Measurements from ENCODE around the gene SERTAD4.

The SERTAD4 gene

GRCh38 chr1:210201681-210202080, 30.9 kb upstream of the SERTAD4 start:
- no peak overlapping the region for H3K4me2 ChIP-seq (ENCODE audit: low read length)
- no peak overlapping the region for H3K9ac ChIP-seq (ENCODE audit: low read length)
- H3K4me3 ChIP-seq (ENCODE audit: low read length) = no peak overlapping the region
- H3K36me3 ChIP-seq (replicated peaks; ENCODE audit: low read depth, low read length) = no peaks in the 10 kb centered on the region
- peaks cover 27% of the 10 kb centered on the region for H3K27me3 ChIP-seq (ENCODE audit: low read depth, low read length)
- H4K20me1 ChIP-seq (ENCODE audit: insufficient read depth, low read length) = no peaks in the 10 kb centered on the region
- H2AFZ ChIP-seq (ENCODE audit: low read depth, low read length) = no peak overlapping the region
- H3K79me2 ChIP-seq (ENCODE audit: low read length) = no peaks in the 10 kb centered on the region
- H3K9me3 ChIP-seq (ENCODE audit: insufficient read depth, low read length) = no peaks in the 10 kb centered on the region
- no peak overlapping the region for H3K27ac ChIP-seq (ENCODE audit: low read length)
- H3K4me1 ChIP-seq (ENCODE audit: low read length) = no peaks in the 10 kb centered on the region
- TF ChIP-seq CTCF (IDR thresholded peaks at IDR 0.05; ENCODE audit: low read depth, low read length) = no peak
- no peak for TF ChIP-seq EZH2phosphoT487 (IDR thresholded peaks at IDR 0.05; ENCODE audit: low read depth)

- no peaks in the 10 kb centered on the region for H3K9me3 ChIP-seq (ENCODE audit: insufficient read depth, low read length)
- no peak overlapping the region for H3K9ac ChIP-seq (ENCODE audit: low read length)
- H3K79me2 ChIP-seq (ENCODE audit: low read length) = no peaks in the 10 kb centered on the region
- no peak overlapping the region for H2AFZ ChIP-seq (ENCODE audit: low read depth, low read length)
- no peaks in the 10 kb centered on the region for H3K4me1 ChIP-seq (ENCODE audit: low read length)
- H4K20me1 ChIP-seq (ENCODE audit: insufficient read depth, low read length) = no peaks in the 10 kb centered on the region; the same call in 1 of the 2 replicates
- H3K27me3 ChIP-seq (ENCODE audit: low read depth, low read length) = peaks cover 11% of the 10 kb centered on the region; the same call in 1 of the 2 replicates
- H3K27ac ChIP-seq (ENCODE audit: low read length) = no peak overlapping the region
- no peaks in the 10 kb centered on the region for H3K36me3 ChIP-seq (replicated peaks; ENCODE audit: low read depth, low read length)
- H3K4me2 ChIP-seq (ENCODE audit: low read length) = no peak overlapping the region
- TF ChIP-seq EZH2phosphoT487 (IDR thresholded peaks at IDR 0.05; ENCODE audit: low read depth) (no peak), CTCF (IDR thresholded peaks at IDR 0.05; ENCODE audit: low read depth, low read length) (no peak)
- no peak overlapping the region for H3K4me3 ChIP-seq (ENCODE audit: low read length)
Measured at GRCh38 chr1:210207597-210208450, 24.8 kb upstream of the SERTAD4 start.

GRCh38 chr1:210213335-210213734, 19.3 kb upstream of the SERTAD4 start:
- no peaks in the 10 kb centered on the region for H3K36me3 ChIP-seq (replicated peaks; ENCODE audit: low read depth, low read length)
- no peaks in the 10 kb centered on the region; the same call in 1 of the 2 replicates for H4K20me1 ChIP-seq (ENCODE audit: insufficient read depth, low read length)
- H3K4me3 ChIP-seq (ENCODE audit: low read length) = no peak overlapping the region
- H3K9me3 ChIP-seq (ENCODE audit: insufficient read depth, low read length) = no peaks in the 10 kb centered on the region
- no peaks in the 10 kb centered on the region for H3K79me2 ChIP-seq (ENCODE audit: low read length)
- TF ChIP-seq EZH2phosphoT487 (IDR thresholded peaks at IDR 0.05; ENCODE audit: low read depth) (no peak), CTCF (IDR thresholded peaks at IDR 0.05; ENCODE audit: low read depth, low read length) (no peak)
- no peak overlapping the region for H3K9ac ChIP-seq (ENCODE audit: low read length)
- no peak overlapping the region for H2AFZ ChIP-seq (ENCODE audit: low read depth, low read length)
- H3K4me2 ChIP-seq (ENCODE audit: low read length) = no peak overlapping the region
- no peak overlapping the region for H3K27ac ChIP-seq (ENCODE audit: low read length)
- 0 out of 2 replicates have a peak, but pooled peaks cover 5% of the 10 kb centered on the region for H3K27me3 ChIP-seq (ENCODE audit: low read depth, low read length)
- no peaks in the 10 kb centered on the region for H3K4me1 ChIP-seq (ENCODE audit: low read length)

- H3K4me1 ChIP-seq (ENCODE audit: low read length) = no peaks in the 10 kb centered on the region
- H3K4me3 ChIP-seq (ENCODE audit: low read length) = no peak overlapping the region
- H3K9ac ChIP-seq (ENCODE audit: low read length) = no peak overlapping the region
- no peak overlapping the region for H2AFZ ChIP-seq (ENCODE audit: low read depth, low read length)
- H3K79me2 ChIP-seq (ENCODE audit: low read length) = no peaks in the 10 kb centered on the region
- 0 out of 2 replicates have a peak, but pooled peaks cover 12% of the 10 kb centered on the region for H3K27me3 ChIP-seq (ENCODE audit: low read depth, low read length)
- H3K27ac ChIP-seq (ENCODE audit: low read length) = no peak overlapping the region
- H3K9me3 ChIP-seq (ENCODE audit: insufficient read depth, low read length) = no peaks in the 10 kb centered on the region
- H3K4me2 ChIP-seq (ENCODE audit: low read length) = no peak overlapping the region
- TF ChIP-seq CTCF (IDR thresholded peaks at IDR 0.05; ENCODE audit: low read depth, low read length) = no peak
- TF ChIP-seq EZH2phosphoT487 (IDR thresholded peaks at IDR 0.05; ENCODE audit: low read depth) = no peak
- no peaks in the 10 kb centered on the region; the same call in 1 of the 2 replicates for H4K20me1 ChIP-seq (ENCODE audit: insufficient read depth, low read length)
- H3K36me3 ChIP-seq (replicated peaks; ENCODE audit: low read depth, low read length) = no peaks in the 10 kb centered on the region
Measured at GRCh38 chr1:210214573-210215409, 17.8 kb upstream of the SERTAD4 start.
